ENCODE results near the gene CETP. TPM values are rescaled to one million over a fixed set of nuclear protein-coding genes. Genes with fewer than 3 reads are reported as not detected.

The CETP gene
- total and polyA plus RNA-seq, 2 of the 8 experiments (the other 6 are each of a cell fraction or from before 2014, with no cell fraction given) = not detected

DNA sequence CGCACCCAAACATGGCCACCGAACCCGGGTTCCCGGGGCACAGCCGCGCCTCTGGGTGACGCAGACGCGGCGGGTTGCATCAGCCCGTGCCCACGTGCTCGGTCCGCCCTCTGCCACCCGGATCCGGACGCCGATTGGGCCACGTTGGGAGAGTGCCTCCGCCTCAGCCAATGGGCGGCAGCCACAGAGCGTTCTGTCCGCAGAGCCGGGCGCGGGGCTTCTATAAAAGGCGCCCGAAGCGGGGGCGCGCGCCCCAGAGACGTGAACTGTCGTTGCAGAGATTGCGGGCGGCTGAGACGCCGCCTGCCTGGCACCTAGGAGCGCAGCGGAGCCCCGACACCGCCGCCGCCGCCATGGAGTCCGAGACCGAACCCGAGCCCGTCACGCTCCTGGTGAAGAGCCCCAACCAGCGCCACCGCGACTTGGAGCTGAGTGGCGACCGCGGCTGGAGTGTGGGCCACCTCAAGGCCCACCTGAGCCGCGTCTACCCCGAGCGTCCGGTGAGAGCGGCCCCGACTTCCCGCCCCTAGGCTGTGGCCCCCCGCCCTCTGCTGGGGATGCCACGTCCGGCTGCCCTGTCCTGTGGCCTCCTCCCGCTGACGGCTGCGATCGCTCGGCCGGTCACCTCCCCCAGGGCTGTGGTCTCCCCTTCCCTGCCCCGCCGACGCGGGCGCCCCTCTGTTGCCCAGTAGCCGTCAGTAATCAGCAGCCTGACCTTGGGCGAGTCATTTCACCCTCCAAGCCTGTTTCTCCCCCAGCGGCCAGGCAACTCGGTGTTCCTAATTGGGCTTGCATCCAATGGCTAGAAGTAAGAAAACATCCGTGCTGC, 29.6 kb upstream of the CETP start, which contains the start of gene HERPUD1:
HERPUD1 (plus strand) TSS at position 251 of the 829 bp plus-strand sequence; CDS start at position 354, 103 bp downstream.
- peak; percentile 91 to 97 for DNase-seq (ENCODE audit: low read depth in 1 of 2, low spot score in 2 of 2)
- Histone ChIP-seq H3K79me2 (ENCODE audit: control insufficient read depth in 1 of 2, insufficient read depth in 2 of 2, low read length in 2 of 2) (peaks cover 0 to 32% of the 10 kb centered on the region in 2 experiments; a peak in 2 of 4 replicates), H3K27ac (ENCODE audit: low read depth, low read length) (peak within 1 kb of the TSS; percentile 81), H3K4me3 (ENCODE audit: extremely low read depth in 1 of 4, insufficient read depth in 2 of 4, low read depth in 3 of 4, low read length in 4 of 4) (peak within 1 kb of the TSS; percentile 69 to 95 (median 84)), H3K4me1 (replicated peaks in 1 of 4; ENCODE audit: control insufficient read depth in 3 of 4, insufficient read depth in 4 of 4, low read length in 3 of 4) (peaks cover 5 to 17% (median 11%) of the 10 kb centered on the region in 4 experiments), H2AK5ac (ENCODE audit: low read depth, low read length) (peak within 1 kb of the TSS; percentile 97; the same call in 1 of the 2 replicates), H3K79me1 (ENCODE audit: low read depth, low read length) (no peaks in the 10 kb centered on the region), H2BK15ac (ENCODE audit: low read length) (peak within 1 kb of the TSS; percentile 48; the same call in 1 of the 2 replicates), H3K27me3 (replicated peaks in 1 of 4; ENCODE audit: control insufficient read depth in 3 of 4, extremely low read depth in 1 of 4, insufficient read depth in 3 of 4, low read length in 3 of 4) (no peaks in the 10 kb centered on the region), H3K56ac (replicated peaks; ENCODE audit: insufficient read length, low read depth, low read length) (peak within 1 kb of the TSS; percentile 42), H2AFZ (ENCODE audit: low read length) (no peak within 1 kb of the TSS), H4K91ac (replicated peaks; ENCODE audit: insufficient read length, low read length) (peak within 1 kb of the TSS; percentile 13), H4K8ac (ENCODE audit: extremely low read depth, insufficient read depth, low read length) (peak within 1 kb of the TSS; percentile 99; the same call in 1 of the 2 replicates), H3K18ac (ENCODE audit: extremely low read depth, low read length) (peak within 1 kb of the TSS; percentile 94), H4K20me1 (replicated peaks in 1 of 2; ENCODE audit: control insufficient read depth in 1 of 2, insufficient read depth in 2 of 2, low read length in 2 of 2) (peaks cover 4 to 7% of the 10 kb centered on the region in 2 experiments), H2BK12ac (ENCODE audit: low read depth, low read length) (peak within 1 kb of the TSS; percentile 95), H3K14ac (ENCODE audit: insufficient read length) (no peak within 1 kb of the TSS), H3K4me2 (ENCODE audit: insufficient read depth in 1 of 2, low read depth in 2 of 2, low read length in 2 of 2) (peak within 1 kb of the TSS; percentile 84 to 90), H4K5ac (ENCODE audit: insufficient read length, low read depth, low read length) (peak within 1 kb of the TSS; percentile 75), H3K9me3 (ENCODE audit: insufficient read depth in 2 of 2, low read depth in 1 of 2, low read length in 1 of 2) (no peaks in the 10 kb centered on the region), H3K9ac (replicated peaks in 1 of 4; ENCODE audit: extremely low read depth in 1 of 4, low read depth in 3 of 4, low read length in 3 of 4) (peak within 1 kb of the TSS; percentile 78 to 94 (median 88)), H3K23ac (ENCODE audit: insufficient read length) (no peak within 1 kb of the TSS), H3K23me2 (ENCODE audit: low read depth, low read length) (peaks cover 5% of the 10 kb centered on the region; the same call in 1 of the 2 replicates), H2BK120ac (replicated peaks; ENCODE audit: low read depth, low read length) (no peak within 1 kb of the TSS), H3K4ac (replicated peaks; ENCODE audit: insufficient read length, low read depth, low read length) (peak within 1 kb of the TSS; percentile 36), H2BK20ac (ENCODE audit: low read length) (peak within 1 kb of the TSS; percentile 87), H3K36me3 (ENCODE audit: control insufficient read depth in 2 of 4, insufficient read depth in 4 of 4, low read length in 3 of 4) (peaks cover 5 to 22% (median 13%) of the 10 kb centered on the region in 4 experiments; a peak in 7 of 8 replicates), H2BK5ac (ENCODE audit: low read depth, low read length) (peak within 1 kb of the TSS; percentile 69)
- FAIRE-seq = no peak
- 1% methylated on average over 53 of the region's 83 CpGs; no CpG with 5 or more reads in 1 of the 2 experiments for WGBS, 2 experiments (ENCODE audit: extremely low coverage in 1 of 2, insufficient coverage in 1 of 2, insufficient read length in 1 of 2, insufficient replicate concordance in 2 of 2, low coverage in 1 of 2, low lambda C conversion rate in 2 of 2, missing lambda C conversion rate in 1 of 2)
- POLR2A ChIA-PET (ENCODE audit: partially characterized antibody) = interaction anchor here (0.7 to 11.4 kb wide), 36 partner anchors 8 to 385 kb away, joined by 3 to 125 read pairs (median 4); partner anchors contain the start of genes MT1E, NUP93 and SLC12A3
- CTCF ChIA-PET (ENCODE audit: partially characterized antibody) = interaction anchor here (1.0 to 6.7 kb wide), 5 partner anchors 14 to 68 kb away, joined by 3 to 32 read pairs (median 3); no protein-coding TSS in a partner anchor
- peak; percentile 79; the same call in 1 of the 2 replicates for TF ChIP-seq YY1 (IDR thresholded peaks at IDR 0.05; ENCODE audit: low read depth, low read length)
- TF ChIP-seq TBP (IDR thresholded peaks at IDR 0.05; ENCODE audit: low read depth, low read length) = peak; percentile 98
- no peak for TF ChIP-seq BCL11A (IDR thresholded peaks at IDR 0.05; ENCODE audit: low read depth in 2 of 2, low read length in 2 of 2)
